ENCODE data around the gene OR4F6. TPM values are rescaled to one million over a fixed set of nuclear protein-coding genes. Genes with fewer than 3 reads are reported as not detected.

Gene OR4F6
- total and polyA plus RNA-seq, 2 experiments from 2014 or later, result not detected

DNA sequence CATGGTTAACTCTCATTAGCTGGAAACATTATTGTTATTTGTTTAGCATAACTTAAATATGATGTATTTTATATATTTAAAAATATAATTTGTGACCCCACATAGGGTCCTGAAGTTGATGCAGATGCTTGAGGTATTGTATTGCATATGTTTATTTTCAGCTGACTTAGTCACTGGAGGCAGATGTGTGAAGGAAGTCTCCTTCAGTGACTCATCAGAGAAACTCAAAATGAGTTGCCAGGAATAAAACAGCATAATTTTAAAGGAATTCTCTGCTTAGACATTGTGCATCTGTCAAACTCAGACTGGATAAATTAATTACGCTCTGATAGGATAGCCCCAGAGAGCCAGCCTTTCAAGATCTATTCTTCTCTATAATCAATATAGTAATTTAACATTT lies 7.9 kb upstream of the OR4F6 start:
- H3K4me1 ChIP-seq (ENCODE audit: insufficient read depth), result peaks cover 2% of the 10 kb centered on the region
- no peaks in the 10 kb centered on the region for H3K79me2 ChIP-seq
- 82% methylated on average over 1 of the region's 1 CpG for WGBS (ENCODE audit: low lambda C conversion rate, missing lambda C conversion rate)
- TF ChIP-seq, protein P1, sequence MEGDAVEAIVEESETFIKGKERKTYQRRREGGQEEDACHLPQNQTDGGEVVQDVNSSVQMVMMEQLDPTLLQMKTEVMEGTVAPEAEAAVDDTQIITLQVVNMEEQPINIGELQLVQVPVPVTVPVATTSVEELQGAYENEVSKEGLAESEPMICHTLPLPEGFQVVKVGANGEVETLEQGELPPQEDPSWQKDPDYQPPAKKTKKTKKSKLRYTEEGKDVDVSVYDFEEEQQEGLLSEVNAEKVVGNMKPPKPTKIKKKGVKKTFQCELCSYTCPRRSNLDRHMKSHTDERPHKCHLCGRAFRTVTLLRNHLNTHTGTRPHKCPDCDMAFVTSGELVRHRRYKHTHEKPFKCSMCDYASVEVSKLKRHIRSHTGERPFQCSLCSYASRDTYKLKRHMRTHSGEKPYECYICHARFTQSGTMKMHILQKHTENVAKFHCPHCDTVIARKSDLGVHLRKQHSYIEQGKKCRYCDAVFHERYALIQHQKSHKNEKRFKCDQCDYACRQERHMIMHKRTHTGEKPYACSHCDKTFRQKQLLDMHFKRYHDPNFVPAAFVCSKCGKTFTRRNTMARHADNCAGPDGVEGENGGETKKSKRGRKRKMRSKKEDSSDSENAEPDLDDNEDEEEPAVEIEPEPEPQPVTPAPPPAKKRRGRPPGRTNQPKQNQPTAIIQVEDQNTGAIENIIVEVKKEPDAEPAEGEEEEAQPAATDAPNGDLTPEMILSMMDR (IDR thresholded peaks at IDR 0.05; ENCODE audit: poor library complexity), result no peak
- TF ChIP-seq EZH2 (IDR thresholded peaks at IDR 0.05; ENCODE audit: borderline replicate concordance) (no peak), EZH2phosphoT487 (IDR thresholded peaks at IDR 0.05; ENCODE audit: low read depth, severe bottlenecking, unreplicated experiment) (no peak)
- H2AFZ ChIP-seq, result no peak overlapping the region
- no peak overlapping the region for H3K4me3 ChIP-seq
- DNase-seq (ENCODE audit: low spot score), result no peak
- H3K4me2 ChIP-seq, result no peak overlapping the region
- H3K27me3 ChIP-seq, result no peaks in the 10 kb centered on the region
- H3K27ac ChIP-seq, result no peak overlapping the region
- no peaks in the 10 kb centered on the region for H3K9me3 ChIP-seq (ENCODE audit: low read depth)
- H4K20me1 ChIP-seq (ENCODE audit: insufficient read depth, poor library complexity, severe bottlenecking), result no peaks in the 10 kb centered on the region
- no peaks in the 10 kb centered on the region for H3K36me3 ChIP-seq (replicated peaks; ENCODE audit: insufficient read depth, low read depth)
- no peaks in the 10 kb centered on the region for H3K9me2 ChIP-seq (replicated peaks; ENCODE audit: insufficient read depth)

DNA sequence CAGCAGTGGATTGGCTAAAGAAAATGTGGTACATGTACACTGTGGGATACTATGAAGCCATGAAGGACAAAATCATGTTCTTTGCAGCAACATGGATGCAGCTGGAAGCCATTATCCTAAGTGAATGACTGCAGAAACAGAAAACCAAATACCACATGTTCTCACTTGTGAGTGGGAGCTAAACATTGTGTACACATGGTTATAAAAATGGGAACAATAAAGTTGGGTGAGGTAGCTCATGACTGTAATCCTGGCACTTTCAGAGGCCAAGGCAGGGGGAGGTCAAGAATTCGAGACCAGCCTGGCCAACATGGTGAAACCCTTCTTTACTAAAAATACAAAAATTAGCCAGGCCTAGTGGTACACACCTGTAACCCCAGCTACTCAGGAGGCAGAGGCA lies 3.6 kb upstream of the OR4F6 start:
- 50% methylated on average over 1 of the region's 1 CpG for WGBS (ENCODE audit: low lambda C conversion rate, missing lambda C conversion rate)
- TF ChIP-seq EZH2phosphoT487 (IDR thresholded peaks at IDR 0.05; ENCODE audit: low read depth, severe bottlenecking, unreplicated experiment) (no peak), EZH2 (IDR thresholded peaks at IDR 0.05; ENCODE audit: borderline replicate concordance) (no peak)

DNA sequence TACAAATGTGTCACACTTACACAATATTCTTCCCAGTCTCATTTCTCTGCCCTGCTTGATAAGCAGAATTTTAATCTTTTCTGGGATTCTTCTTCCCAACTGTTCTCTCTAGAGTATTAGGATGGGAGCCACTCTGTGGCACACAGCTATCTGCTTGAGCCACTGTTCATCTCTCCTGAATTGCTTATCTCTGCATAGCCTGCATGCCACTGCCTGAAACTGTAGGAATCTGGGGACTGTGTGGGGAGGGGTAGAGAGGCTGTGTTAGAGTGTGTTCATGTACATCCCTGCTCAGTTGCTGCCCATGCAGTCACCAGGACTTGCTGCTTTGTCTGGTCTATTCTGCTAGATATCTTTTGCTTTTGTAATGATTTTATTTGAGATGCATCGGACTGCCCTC lies 2.3 kb upstream of the OR4F6 start:
- H3K27ac ChIP-seq, result no peak overlapping the region

More for the DNA sequence above, 3.6 kb upstream of the OR4F6 start:
- no peak for DNase-seq (ENCODE audit: low spot score)
- Histone ChIP-seq H3K4me3 (no peak overlapping the region), H3K4me1 (ENCODE audit: insufficient read depth) (no peaks in the 10 kb centered on the region), H3K27ac (no peak overlapping the region), H3K79me2 (no peaks in the 10 kb centered on the region), H4K20me1 (ENCODE audit: insufficient read depth, poor library complexity, severe bottlenecking) (no peaks in the 10 kb centered on the region), H3K9me2 (replicated peaks; ENCODE audit: insufficient read depth) (no peaks in the 10 kb centered on the region), H3K9me3 (ENCODE audit: low read depth) (no peaks in the 10 kb centered on the region), H3K36me3 (replicated peaks; ENCODE audit: insufficient read depth, low read depth) (no peaks in the 10 kb centered on the region), H3K27me3 (no peaks in the 10 kb centered on the region), H2AFZ (no peak overlapping the region), H3K4me2 (no peak overlapping the region)

DNA sequence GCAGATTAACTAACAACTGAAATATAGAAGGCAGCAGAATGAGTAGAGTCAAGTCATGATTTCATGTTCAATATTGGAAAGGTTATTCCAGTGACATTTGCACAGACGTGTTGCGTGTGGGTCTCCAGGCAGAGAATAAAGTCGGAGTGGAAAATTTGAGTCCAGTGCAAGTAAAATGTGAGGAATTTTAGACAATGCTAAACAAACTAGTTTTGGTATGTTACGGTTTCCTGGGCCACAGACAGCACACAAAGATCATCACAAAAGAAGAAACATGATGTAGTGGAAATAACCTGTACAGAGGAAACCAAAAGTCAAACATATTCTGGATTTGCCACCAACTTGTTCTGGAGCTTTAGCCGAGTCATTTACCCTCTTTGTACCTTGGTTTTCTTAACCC lies 367 bp downstream of the OR4F6 start:
- Histone ChIP-seq H3K27ac (no peak overlapping the region), H3K27me3 (no peaks in the 10 kb centered on the region), H3K9me2 (replicated peaks; ENCODE audit: insufficient read depth) (no peaks in the 10 kb centered on the region), H3K79me2 (no peaks in the 10 kb centered on the region), H3K4me3 (no peak overlapping the region), H3K4me1 (ENCODE audit: insufficient read depth) (no peaks in the 10 kb centered on the region), H4K20me1 (ENCODE audit: insufficient read depth, poor library complexity, severe bottlenecking) (no peaks in the 10 kb centered on the region), H3K9me3 (ENCODE audit: low read depth) (no peaks in the 10 kb centered on the region), H2AFZ (no peak overlapping the region), H3K4me2 (no peak overlapping the region), H3K36me3 (replicated peaks; ENCODE audit: insufficient read depth, low read depth) (no peaks in the 10 kb centered on the region)
- no peak for DNase-seq (ENCODE audit: low spot score)
- no peak for TF ChIP-seq EZH2 (IDR thresholded peaks at IDR 0.05; ENCODE audit: borderline replicate concordance)
- TF ChIP-seq EZH2phosphoT487 (IDR thresholded peaks at IDR 0.05; ENCODE audit: low read depth, severe bottlenecking, unreplicated experiment), result no peak
- TF ChIP-seq, protein P1 (IDR thresholded peaks at IDR 0.05; ENCODE audit: poor library complexity), result no peak
- 85% methylated on average over 5 of the region's 5 CpGs for WGBS (ENCODE audit: low lambda C conversion rate, missing lambda C conversion rate)

More for the DNA sequence above, 2.3 kb upstream of the OR4F6 start:
- WGBS (ENCODE audit: low lambda C conversion rate, missing lambda C conversion rate), result 92% methylated on average over 1 of the region's 1 CpG
- H3K36me3 ChIP-seq (replicated peaks; ENCODE audit: insufficient read depth, low read depth), result no peaks in the 10 kb centered on the region
- no peak overlapping the region for H3K4me2 ChIP-seq
- H3K4me1 ChIP-seq (ENCODE audit: insufficient read depth), result no peaks in the 10 kb centered on the region
- H3K4me3 ChIP-seq, result no peak overlapping the region
- no peak for DNase-seq (ENCODE audit: low spot score)
- H4K20me1 ChIP-seq (ENCODE audit: insufficient read depth, poor library complexity, severe bottlenecking), result no peaks in the 10 kb centered on the region
- no peaks in the 10 kb centered on the region for H3K9me2 ChIP-seq (replicated peaks; ENCODE audit: insufficient read depth)
- no peaks in the 10 kb centered on the region for H3K9me3 ChIP-seq (ENCODE audit: low read depth)
- no peak for TF ChIP-seq EZH2 (IDR thresholded peaks at IDR 0.05; ENCODE audit: borderline replicate concordance)
- TF ChIP-seq, protein P1 (IDR thresholded peaks at IDR 0.05; ENCODE audit: poor library complexity), result no peak
- H3K27me3 ChIP-seq, result no peaks in the 10 kb centered on the region
- H3K79me2 ChIP-seq, result no peaks in the 10 kb centered on the region
- no peak overlapping the region for H2AFZ ChIP-seq

Measured in hepatocyte (in vitro differentiated cells).